ENCODE results near the gene TH.
A peak's percentile ranks its signal among the peaks of the same experiment; 100 is the strongest.
"Not testable (repeated sequence)": the region's sequence is repeated elsewhere in the genome, so short reads cannot be mapped to it uniquely, and the experiment has no call there.

Gene TH

GRCh38 chr11:2195756-2196088, 24.1 kb upstream of the TH start:
- DNase-seq (ENCODE audit: low spot score) = no peak

- DNase-seq (ENCODE audit: low spot score) = peak; percentile 40
Measured at GRCh38 chr11:2194877-2195755, 23.5 kb upstream of the TH start.

- DNase-seq (ENCODE audit: low spot score) = not testable (repeated sequence)
Measured at GRCh38 chr11:2193888-2194595, 22.4 kb upstream of the TH start.

DNA sequence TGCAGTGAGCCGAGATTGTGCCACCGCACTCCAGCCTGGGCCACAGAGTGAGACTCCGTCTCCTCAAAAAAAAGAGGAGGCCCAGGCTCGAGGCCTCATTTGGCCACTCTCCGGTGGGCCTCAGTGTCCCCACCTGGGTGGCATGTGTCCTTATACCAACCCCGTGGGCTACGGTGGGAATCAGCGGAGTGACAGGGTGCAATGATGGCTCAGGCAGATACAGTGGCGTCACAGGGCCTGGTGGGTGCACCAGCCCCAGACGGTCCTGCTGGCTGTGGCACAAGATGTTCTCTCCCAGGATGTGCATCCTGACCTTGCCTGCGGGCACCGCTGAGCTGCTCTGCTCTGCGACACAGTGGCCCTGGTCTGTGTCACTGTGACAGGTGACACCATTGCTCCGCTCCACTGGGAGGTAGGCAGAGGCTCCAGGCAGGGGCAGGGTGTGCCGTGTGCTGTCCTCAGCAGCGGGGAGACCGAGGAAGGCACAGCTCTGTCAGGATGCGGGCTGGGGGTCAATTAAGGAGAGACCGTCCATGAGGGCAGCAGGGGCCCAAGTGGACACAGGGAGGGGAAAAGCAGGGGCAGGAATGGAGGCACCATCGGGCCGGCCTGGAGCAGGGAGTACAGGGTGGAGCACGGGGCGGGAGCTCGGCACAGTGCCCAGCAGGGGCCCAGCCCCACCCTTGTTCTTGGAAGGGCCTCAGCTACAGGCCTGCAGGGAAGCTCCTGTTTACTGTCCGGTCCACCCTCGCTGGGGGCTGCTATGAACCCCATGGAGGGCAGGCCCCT, 21.7 kb upstream of the TH start:
- DNase-seq (ENCODE audit: low spot score) = peak; percentile 32

DNA sequence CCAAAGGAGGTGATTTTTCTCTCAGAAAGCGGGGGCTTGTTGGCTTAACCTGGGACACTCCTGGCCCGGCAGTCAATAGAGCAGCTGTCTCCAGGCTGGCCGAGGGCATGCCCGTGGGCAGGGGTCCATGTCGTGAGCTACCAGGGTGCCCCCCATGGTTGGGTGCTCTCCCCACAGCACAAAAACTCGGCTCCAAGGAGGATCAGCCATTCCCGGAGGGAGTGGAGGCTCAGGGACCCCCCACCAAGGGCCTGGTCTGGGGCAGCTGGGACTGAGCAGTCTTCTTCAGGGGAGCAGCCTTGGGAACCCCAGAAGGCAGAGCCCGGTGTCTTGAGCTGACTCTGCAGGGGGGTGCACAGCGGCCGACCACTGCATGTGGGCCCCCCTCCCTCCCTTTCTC, 20.8 kb upstream of the TH start:
- DNase-seq (ENCODE audit: low spot score) = no peak

DNA sequence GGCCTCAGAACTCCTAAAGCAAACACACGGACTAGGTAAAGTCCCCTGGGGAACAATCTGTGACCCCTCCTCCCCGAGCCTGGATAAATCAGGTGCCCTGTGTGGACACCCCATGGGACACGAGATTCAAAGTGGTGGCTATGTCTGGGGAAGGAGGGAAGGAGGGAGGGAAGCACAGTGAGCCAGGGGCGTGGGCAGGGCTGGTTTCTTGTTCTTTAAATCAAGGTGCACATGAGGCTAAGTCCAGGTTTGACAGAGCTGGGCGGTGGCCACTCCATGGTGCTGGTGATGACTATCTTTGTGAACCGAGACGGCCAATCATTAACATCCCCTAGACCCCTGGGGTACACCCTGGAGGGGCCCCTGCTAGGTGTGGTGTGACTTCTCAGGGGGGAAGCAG, 20.3 kb upstream of the TH start:
- no peak for DNase-seq (ENCODE audit: low spot score)

DNA sequence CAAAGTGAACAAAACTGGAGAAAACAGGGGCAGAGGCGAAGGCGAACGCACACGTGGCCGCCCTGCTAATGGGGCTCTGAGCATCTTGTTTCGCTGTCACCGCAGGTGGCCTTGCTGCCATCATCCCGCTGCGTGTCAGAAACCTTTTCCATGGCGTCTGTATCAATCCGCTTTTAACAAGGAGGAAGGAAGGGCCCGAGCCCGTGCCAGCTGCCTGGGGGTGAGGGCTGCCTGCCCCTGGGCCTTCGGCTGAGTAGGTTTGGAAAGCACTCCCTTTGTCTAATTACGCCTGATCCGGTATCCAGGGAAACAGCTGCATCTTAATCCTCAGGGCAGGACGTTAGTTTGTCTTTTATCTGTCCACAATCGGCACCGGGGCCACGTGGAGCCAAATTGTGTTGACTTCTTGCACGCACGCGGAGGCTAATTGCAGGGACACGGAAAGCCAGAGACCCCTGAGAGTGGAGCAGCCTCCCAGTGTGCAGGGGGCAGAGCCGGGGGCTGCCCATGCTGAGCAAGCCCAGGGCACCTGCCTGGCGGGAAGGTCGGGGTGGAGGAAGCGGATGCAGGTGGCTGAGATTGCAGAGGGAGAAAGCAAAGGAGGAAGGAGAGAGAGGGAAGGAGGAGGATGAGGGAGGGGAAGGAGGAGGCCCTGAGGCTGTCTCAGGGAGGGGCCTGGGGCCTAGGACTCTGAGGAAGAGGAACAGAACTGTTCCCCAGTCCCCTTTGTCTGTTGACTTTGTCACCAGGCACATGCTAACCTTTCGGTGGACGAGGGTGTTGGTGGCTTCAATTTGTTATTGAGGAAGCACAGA, 19.2 kb upstream of the TH start:
- DNase-seq (ENCODE audit: low spot score) = no peak

GRCh38 chr11:2189938-2190656, 18.5 kb upstream of the TH start:
- DNase-seq (ENCODE audit: low spot score) = no peak

GRCh38 chr11:2188745-2189144, 17.1 kb upstream of the TH start:
- no peak for DNase-seq (ENCODE audit: low spot score)

DNA sequence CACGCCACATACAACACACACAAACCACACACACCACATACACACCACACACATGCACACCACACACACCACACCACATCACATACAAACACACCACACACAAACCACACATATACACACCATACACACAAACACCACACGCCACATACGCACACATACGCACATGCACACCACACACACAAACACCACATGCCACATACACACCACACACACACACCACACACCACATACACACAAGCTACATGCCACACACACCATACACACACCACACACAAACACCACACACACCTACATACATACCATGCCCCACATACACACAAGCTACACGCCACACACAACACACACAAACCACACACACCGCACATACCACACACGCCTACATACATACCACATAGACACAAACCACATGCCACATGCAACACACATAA, 15.7 kb upstream of the TH start:
- DNase-seq (ENCODE audit: low spot score) = no peak

- DNase-seq (ENCODE audit: low spot score) = peak; percentile 19
Measured at GRCh38 chr11:2186669-2187279, 15.2 kb upstream of the TH start.

DNA sequence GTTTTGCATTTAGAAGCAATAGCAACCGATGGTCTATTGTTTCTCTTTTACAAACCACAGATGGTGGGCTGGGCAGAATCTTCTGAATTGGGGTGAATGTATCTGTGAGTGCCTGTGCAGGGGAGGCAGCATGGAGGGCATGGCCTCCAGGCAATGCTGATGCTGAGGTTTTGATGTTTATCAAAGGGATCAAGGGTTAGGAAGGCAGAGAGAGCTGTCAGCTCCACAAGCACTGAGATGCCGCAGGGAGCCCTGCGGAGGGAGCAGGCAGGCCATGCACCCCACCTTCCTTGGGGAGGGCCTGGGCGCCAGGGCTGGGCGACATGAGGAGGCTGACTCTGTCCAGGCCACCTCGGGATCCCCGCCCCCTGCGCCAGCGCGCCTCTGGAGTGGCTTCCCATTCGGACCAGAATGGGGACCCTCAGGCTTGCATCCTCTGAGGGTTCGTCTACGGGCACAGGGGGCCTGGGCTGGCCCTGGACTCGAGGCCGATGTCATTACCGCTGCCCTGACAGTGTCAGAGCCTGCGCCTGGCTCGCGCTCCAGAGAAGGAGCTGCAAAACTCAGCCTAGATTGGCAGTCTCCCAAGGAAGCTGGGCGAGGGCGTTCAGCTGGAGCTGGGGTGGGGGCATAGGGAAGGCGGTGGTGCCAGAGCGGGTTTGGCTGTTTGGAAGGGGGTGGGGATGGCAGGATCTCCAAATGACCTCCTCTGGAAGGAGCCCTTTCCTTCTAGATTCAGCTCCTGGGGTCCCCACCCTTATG, 13.9 kb upstream of the TH start:
- DNase-seq (ENCODE audit: low spot score) = no peak

DNA sequence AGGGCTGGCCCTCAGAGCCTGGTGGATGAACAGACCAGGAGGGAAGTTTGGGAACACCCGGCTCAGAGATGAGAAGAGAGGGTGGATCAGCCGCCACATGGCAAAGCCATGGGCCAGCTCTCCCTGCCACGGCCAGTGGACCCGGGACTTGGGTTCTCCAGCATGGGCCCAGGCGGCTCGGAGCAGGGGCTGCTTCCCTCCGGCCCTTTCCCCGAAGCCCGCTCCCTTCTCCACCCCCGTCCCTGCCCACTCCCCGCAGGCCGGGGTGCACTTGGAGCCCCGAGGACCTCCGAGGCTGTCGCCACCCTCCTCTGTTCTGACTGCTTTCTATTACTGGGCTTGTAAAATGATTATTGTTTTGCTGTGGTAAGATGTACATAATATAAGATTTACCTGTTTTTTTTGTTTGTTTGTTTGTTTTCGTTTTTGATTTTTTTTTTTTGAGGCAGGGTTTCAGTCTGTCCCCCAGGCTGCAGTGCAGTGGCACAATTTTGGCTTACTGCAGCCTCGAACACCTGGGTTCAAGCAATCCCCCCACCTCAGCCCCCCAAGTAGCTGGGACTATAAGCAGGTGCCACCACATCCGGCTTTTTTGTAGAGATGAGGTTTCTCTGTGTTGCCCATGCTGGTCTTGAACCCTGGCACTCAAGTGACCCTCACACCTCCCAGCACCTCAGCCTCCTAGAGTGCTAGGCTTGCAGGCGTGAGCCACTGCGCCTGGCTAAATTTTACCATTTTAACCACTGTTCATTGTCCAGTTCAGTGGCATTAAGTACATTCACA, 11.3 kb upstream of the TH start:
- DNase-seq (ENCODE audit: low spot score) = no peak

DNA sequence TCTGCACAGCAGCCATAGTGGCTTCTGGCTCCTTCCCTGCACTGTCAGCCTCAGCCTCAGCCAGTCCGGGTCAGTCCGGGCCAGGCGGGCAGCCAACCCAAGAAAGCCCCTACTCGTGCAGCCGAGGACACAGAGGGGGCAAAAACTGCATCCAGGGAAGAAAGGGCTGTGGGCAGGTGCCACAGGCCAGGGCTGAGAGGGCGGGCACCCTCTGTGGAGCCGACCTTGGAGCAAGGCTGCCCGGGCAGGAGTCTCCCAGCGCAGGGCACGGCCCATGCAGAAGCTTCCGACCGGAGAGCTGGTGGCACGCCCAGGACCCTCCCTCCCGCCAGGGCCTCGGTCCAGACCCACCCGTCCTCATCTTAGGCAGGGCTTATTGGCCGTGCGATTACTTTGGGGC, 10.5 kb upstream of the TH start:
- DNase-seq (ENCODE audit: low spot score) = no peak

DNA sequence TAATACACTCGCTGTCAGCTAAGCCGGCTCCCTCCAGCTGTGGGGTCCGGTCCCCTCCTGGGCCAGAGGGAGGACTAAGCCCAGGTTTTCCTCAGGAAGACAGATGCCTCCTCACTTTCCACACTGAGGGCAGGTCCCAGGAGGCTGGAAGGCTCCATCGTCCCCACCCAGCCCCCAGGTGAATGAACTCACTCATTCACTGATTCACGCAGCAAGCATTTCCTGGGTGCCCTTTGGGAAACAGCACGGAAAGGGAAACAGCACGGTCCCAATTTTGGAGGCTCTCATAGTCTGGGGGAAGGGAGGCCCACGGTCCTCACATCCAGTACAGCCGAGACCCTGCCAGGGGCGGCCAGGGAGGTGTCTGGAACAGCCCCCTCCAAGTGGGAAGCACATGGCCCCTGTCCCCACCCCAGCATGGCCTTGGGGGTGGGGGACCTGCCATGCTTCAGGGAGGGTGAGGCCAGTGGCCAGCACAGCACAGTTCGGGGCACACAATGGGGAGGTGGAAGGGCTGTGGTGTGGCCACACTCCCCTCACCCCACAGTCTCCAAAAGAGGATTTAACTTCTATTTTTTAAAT, 9.3 kb upstream of the TH start:
- DNase-seq (ENCODE audit: low spot score) = no peak

- DNase-seq (ENCODE audit: low spot score) = no peak
Measured at GRCh38 chr11:2180347-2180746, 8.7 kb upstream of the TH start.

- DNase-seq (ENCODE audit: low spot score) = no peak
Measured at GRCh38 chr11:2179516-2179915, 7.9 kb upstream of the TH start.

DNA sequence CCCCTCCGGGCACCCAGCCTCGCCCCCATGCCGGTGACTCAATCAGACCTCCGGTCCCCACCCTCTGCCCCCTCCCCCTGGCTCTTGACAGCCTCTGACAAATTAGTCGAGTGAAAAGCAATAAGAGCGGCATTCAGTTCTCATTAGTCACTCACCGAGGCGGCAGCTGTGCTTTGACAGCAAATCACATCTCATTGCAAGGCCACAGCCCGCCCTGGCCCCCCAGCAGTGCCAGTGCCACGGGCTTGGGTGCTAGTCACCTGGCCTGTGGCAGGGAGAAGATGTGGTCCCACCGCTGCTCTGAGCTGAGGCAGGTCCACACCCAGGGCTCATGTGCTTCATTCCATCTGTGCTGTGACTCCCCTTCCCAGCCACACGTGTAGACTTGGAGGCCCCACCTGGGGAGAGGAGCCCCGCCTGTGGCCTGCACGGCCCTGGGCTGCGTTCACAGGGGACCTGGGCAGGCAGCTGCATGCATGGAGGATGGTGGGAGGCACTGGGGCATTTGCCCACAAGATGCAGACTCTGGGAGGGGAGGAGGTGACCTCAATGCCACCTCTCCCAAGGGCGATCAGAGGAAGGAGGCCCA, 7.4 kb upstream of the TH start:
- no peak for DNase-seq (ENCODE audit: low spot score)

All from hematopoietic multipotent progenitor cell treated with erythropoietin and hydrocortisone succinate and interleukin-3 and kit ligand, for 15 days (in vitro differentiated cells).